PFSK-1 (cell line): ENCODE results near the gene TOM1L2.

ENCODE experiments used
- FOXP2 ChIP-seq: optimal IDR thresholded peaks from 2 replicates; pipeline ENCODE3; 2011; ENCODE audit warnings: borderline replicate concordance, control low read depth, inconsistent platforms; ENCODE audit not compliant: insufficient read depth; ENCODE audit errors: extremely low read length, extremely low read depth
- POLR2AphosphoS5 ChIP-seq: IDR thresholded peaks from 2 replicates; pipeline ENCODE4 v1.6.1; 2012; ENCODE audit warnings: low read depth, mild to moderate bottlenecking, control low read depth, low read length, moderate library complexity
- REST ChIP-seq, 2 experiments: IDR thresholded peaks; 2 replicates each; pipeline versions ENCODE4 v1.6.1 to v1.8.0; 2011 to 2012; ENCODE audit warnings: low read depth in 2 of 2, low read length in 2 of 2, control low read depth in 1 of 2, inconsistent platforms in 1 of 2, mild to moderate bottlenecking in 1 of 2, moderate library complexity in 1 of 2; ENCODE audit not compliant: insufficient read depth in 1 of 2
- SIN3A ChIP-seq: IDR thresholded peaks from 2 replicates; pipeline ENCODE4 v1.6.1; 2012; ENCODE audit warnings: mild to moderate bottlenecking, low read length, moderate library complexity, borderline replicate concordance; ENCODE audit not compliant: insufficient read depth
- TAF1 ChIP-seq: IDR thresholded peaks from 2 replicates; pipeline ENCODE4 v1.6.1; 2012; ENCODE audit warnings: low read length, control low read depth, borderline replicate concordance; ENCODE audit not compliant: insufficient read depth

Gene TOM1L2

GRCh38 chr17:17898673-17899072 is 73.5 kb downstream of the TOM1L2 start:
- no peak for TF ChIP-seq POLR2AphosphoS5
- no peak for TF ChIP-seq REST (IDR thresholded peaks at IDR 0.05; ENCODE audit: insufficient read depth in 1 of 2, low read depth in 2 of 2, low read length in 2 of 2)
- no peak for TF ChIP-seq TAF1
- no peak for TF ChIP-seq SIN3A
- TF ChIP-seq FOXP2 = no peak

- no peak for TF ChIP-seq TAF1
- TF ChIP-seq FOXP2 = no peak
- TF ChIP-seq POLR2AphosphoS5 = no peak
- TF ChIP-seq REST (IDR thresholded peaks at IDR 0.05; ENCODE audit: insufficient read depth in 1 of 2, low read depth in 2 of 2, low read length in 2 of 2) = no peak
- no peak for TF ChIP-seq SIN3A
Measured at GRCh38 chr17:17897442-17897841, 74.8 kb downstream of the TOM1L2 start.

- TF ChIP-seq POLR2AphosphoS5 (no peak), TAF1 (no peak), FOXP2 (no peak), REST (IDR thresholded peaks at IDR 0.05; ENCODE audit: insufficient read depth in 1 of 2, low read depth in 2 of 2, low read length in 2 of 2) (no peak), SIN3A (no peak)
Measured at GRCh38 chr17:17896746-17897145, 75.5 kb downstream of the TOM1L2 start.

GRCh38 chr17:17893801-17894644 is 78.2 kb downstream of the TOM1L2 start:
- TF ChIP-seq SIN3A (no peak), FOXP2 (no peak), REST (IDR thresholded peaks at IDR 0.05; ENCODE audit: insufficient read depth in 1 of 2, low read depth in 2 of 2, low read length in 2 of 2) (no peak), TAF1 (no peak), POLR2AphosphoS5 (no peak)

- TF ChIP-seq REST (IDR thresholded peaks at IDR 0.05; ENCODE audit: insufficient read depth in 1 of 2, low read depth in 2 of 2, low read length in 2 of 2) = no peak
- TF ChIP-seq POLR2AphosphoS5 = no peak
- TF ChIP-seq TAF1 = no peak
- no peak for TF ChIP-seq FOXP2
- no peak for TF ChIP-seq SIN3A
Measured at GRCh38 chr17:17892731-17893130, 79.5 kb downstream of the TOM1L2 start.
